DND-41 (cell line): ENCODE results near the gene LPIN1.

ENCODE experiments used
- CTCF ChIP-seq: IDR thresholded peaks from 2 replicates; pipeline ENCODE4 v1.5.1; 2012; ENCODE audit warnings: borderline replicate concordance, low read length, moderate library complexity, mild to moderate bottlenecking; ENCODE audit not compliant: poor library complexity, severe bottlenecking; ENCODE audit errors: extremely low read depth
- EZH2 ChIP-seq: IDR thresholded peaks from 3 replicates; pipeline ENCODE4 v1.6.1; 2012; ENCODE audit warnings: borderline replicate concordance, low read depth, mild to moderate bottlenecking, moderate library complexity, low read length, inconsistent platforms; ENCODE audit not compliant: severe bottlenecking

GRCh38 chr2:11799826-11800225, 53.4 kb downstream of the LPIN1 start:
- TF ChIP-seq CTCF = no peak
- no peak for TF ChIP-seq EZH2
